GM23248 (cell line): Measurements from ENCODE around the gene KRT2. TPM values are rescaled to one million over a fixed set of nuclear protein-coding genes. Genes with fewer than 3 reads are reported as not detected.

Experiments used
- DNase-seq: peaks from one replicate; pipeline ENCODE4 v3.0.0-alpha.2; 2015
- H2AFZ ChIP-seq: fragments of 200-600 bp; sonication (generic); 2 replicates; pipeline ENCODE4 v1.6.1; 2016; ENCODE audit warnings: antibody characterized with exemption
- H3F3A ChIP-seq: fragments of 200-600 bp; sonication (generic); 2 replicates; pipeline ENCODE4 v1.6.1; 2016; ENCODE audit warnings: mild to moderate bottlenecking, antibody characterized with exemption, mixed run types; ENCODE audit not compliant: insufficient read depth
- H3K27ac ChIP-seq: fragments of 200-600 bp; sonication (generic); 2 replicates; pipeline ENCODE4 v1.5.1; 2016; ENCODE audit warnings: mild to moderate bottlenecking
- H3K27me3 ChIP-seq: fragments of 200-600 bp; sonication (generic); replicated peaks from 2 replicates; pipeline ENCODE4 v1.6.1; 2016; ENCODE audit warnings: mild to moderate bottlenecking; ENCODE audit not compliant: insufficient read depth
- H3K36me3 ChIP-seq: fragments of 200-600 bp; sonication (generic); 2 replicates; pipeline ENCODE4 v1.6.1; 2016; ENCODE audit warnings: low read depth, mild to moderate bottlenecking
- H3K4me1 ChIP-seq: fragments of 200-600 bp; sonication (generic); 2 replicates; pipeline ENCODE4 v1.6.1; 2016; ENCODE audit warnings: mild to moderate bottlenecking; ENCODE audit not compliant: insufficient read depth
- H3K4me2 ChIP-seq: fragments of 200-600 bp; sonication (generic); one replicate; pipeline ENCODE4 v1.6.1; 2016; ENCODE audit warnings: mild to moderate bottlenecking; ENCODE audit not compliant: unreplicated experiment
- H3K4me3 ChIP-seq: fragments of 200-600 bp; sonication (generic); 2 replicates; pipeline ENCODE4 v1.5.1; 2016; ENCODE audit warnings: mild to moderate bottlenecking
- H3K79me2 ChIP-seq: fragments of 200-600 bp; sonication (generic); 2 replicates; pipeline ENCODE4 v1.6.1; 2016; ENCODE audit warnings: mild to moderate bottlenecking; ENCODE audit not compliant: insufficient read depth
- H3K9ac ChIP-seq: fragments of 200-600 bp; sonication (generic); 2 replicates; pipeline ENCODE4 v1.6.1; 2016; ENCODE audit warnings: mild to moderate bottlenecking
- H3K9me2 ChIP-seq: fragments of 200-600 bp; sonication (generic); 2 replicates; pipeline ENCODE4 v1.6.1; 2016; ENCODE audit warnings: mixed run types, mild to moderate bottlenecking, moderate library complexity; ENCODE audit not compliant: insufficient read depth
- H3K9me3 ChIP-seq: fragments of 200-600 bp; sonication (generic); one replicate; pipeline ENCODE4 v1.6.1; 2017; ENCODE audit warnings: low read depth
- H4K20me1 ChIP-seq: fragments of 200-600 bp; sonication (generic); 2 replicates; pipeline ENCODE4 v1.6.0; 2016; ENCODE audit not compliant: insufficient read depth
- EZH2 ChIP-seq: fragments of 200-600 bp; sonication (generic); IDR thresholded peaks from 2 replicates; pipeline ENCODE4 v1.6.1; 2018; ENCODE audit warnings: antibody characterized with exemption, mild to moderate bottlenecking; ENCODE audit not compliant: insufficient read depth, poor library complexity, severe bottlenecking
- EZH2phosphoT487 ChIP-seq: fragments of 200-600 bp; sonication (generic); IDR thresholded peaks from 2 replicates; pipeline ENCODE4 v1.6.1; 2018; ENCODE audit warnings: antibody characterized with exemption, moderate library complexity, mild to moderate bottlenecking, low read depth; ENCODE audit not compliant: insufficient read depth
- WGBS, 2 experiments: methylation state at CpG; one replicate each; pipeline ENCODE4 v1.1.6; 2015 to 2017; ENCODE audit warnings: low lambda C conversion rate in 2 of 2, low coverage in 1 of 2; ENCODE audit errors: missing lambda C conversion rate in 2 of 2; 5-methylcytosine and 5-hydroxymethylcytosine counted together
- in situ Hi-C: fragments of 300-500 bp; cut with MboI; formaldehyde crosslinking; loops from 2 replicates; pipeline ENCODE4 v1.15.0; 2020
- polyA plus RNA-seq: library from polyadenylated mRNA; unstranded; fragments of >200 nt; fragmentation: Nextera tagmentation; extraction: Ambion mirVana; gene quantifications from 2 replicates; pipeline ENCODE4 v1.2.1, GENCODE V29; 2016
- total RNA-seq: library from RNA; depleted of rRNA; stranded (reverse); fragments of >200 nt; shearing (Covaris generic); gene quantifications from 2 replicates; pipeline ENCODE4 v1.2.3, GENCODE V29; 2014

Gene KRT2
- total and polyA plus RNA-seq, 2 experiments from 2014 or later: not detected

DNA sequence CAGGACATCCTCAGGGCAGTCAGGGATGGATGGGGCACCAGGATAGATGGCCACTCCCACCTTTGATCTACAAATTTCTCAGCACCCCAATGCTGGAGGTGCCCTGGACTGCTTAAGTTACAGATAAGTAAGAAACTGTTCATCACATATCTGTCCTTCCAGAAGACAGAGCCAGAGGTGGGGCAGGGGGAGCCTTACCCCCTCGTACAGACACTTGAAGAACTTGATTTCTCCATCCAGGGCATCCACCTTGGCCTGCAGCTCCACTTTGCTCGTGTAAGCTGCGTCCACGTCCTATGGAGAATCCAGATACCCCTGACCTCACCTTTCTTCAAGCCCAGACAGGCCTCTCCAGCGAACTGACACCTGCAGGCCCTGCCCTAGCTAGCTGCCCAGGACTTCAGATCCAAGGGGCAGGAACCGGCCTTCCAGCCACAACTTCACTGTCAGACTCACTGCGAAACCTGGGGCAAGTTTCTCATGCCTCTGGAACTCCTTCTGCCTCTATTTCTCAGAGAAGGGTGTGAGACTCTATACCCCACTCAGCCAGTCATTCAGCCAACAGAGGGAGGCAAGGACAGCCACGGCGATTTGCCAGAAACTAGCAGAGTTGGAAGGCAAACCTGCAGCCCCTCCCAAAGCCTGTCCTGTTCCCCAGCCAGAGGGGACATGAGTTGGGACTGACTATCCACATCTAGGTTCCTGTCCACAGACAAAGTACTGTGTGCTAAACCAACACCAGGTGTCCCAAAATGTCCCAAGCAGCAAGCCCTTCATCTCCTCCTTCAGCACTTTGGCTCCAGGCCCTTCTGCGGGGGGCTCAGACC lies 37.4 kb downstream of the KRT2 start:
- Histone ChIP-seq H3K9me3 (no peaks in the 10 kb centered on the region), H3K27ac (no peak overlapping the region), H4K20me1 (no peaks in the 10 kb centered on the region), H3K9ac (no peak overlapping the region), H3K79me2 (no peaks in the 10 kb centered on the region), H3K36me3 (no peaks in the 10 kb centered on the region), H3F3A (no peaks in the 10 kb centered on the region), H3K4me2 (no peak overlapping the region), H3K4me1 (peaks cover 8% of the 10 kb centered on the region; the same call in 1 of the 2 replicates), H2AFZ (no peak overlapping the region), H3K9me2 (no peaks in the 10 kb centered on the region), H3K27me3 (peaks cover 20% of the 10 kb centered on the region), H3K4me3 (no peak overlapping the region)
- no peak for DNase-seq
- 84 to 85% methylated on average over 10 of the region's 10 CpGs for WGBS, 2 experiments
- no peak for TF ChIP-seq EZH2phosphoT487
- TF ChIP-seq EZH2: no peak
- in situ Hi-C loops: no loop called here

DNA sequence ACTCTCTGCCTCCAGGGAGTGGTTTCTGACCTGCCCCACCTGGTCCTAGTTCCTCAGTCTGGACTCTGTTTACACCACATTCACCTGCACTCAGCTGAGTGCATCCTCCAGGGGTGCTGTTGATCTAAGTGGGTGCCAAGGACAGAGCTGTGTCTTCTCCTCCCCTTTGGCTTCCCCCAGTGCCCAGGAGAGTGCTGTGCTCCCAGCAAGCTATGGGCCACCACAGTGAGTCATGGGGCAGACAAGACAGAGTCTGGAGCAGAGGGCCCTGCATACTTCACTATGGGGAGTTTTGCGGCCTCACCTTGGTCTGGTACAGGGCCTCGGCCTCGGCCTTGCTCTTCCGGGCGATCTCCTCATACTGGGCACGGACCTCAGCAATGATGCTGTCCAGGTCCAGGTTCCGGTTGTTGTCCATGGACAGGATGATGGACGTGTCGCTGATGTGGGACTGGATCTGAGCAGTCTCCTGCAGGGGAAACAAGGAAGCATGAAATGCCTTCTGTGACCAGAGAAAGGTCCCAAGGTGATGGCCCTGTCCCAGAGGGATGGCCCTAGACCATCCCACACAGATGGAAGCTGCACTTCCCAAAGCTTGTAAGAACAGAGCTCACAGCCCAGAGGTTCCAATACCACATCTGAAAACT lies 38.5 kb downstream of the KRT2 start:
- Histone ChIP-seq H3K27me3 (peaks cover 26% of the 10 kb centered on the region), H3F3A (no peaks in the 10 kb centered on the region)

DNA sequence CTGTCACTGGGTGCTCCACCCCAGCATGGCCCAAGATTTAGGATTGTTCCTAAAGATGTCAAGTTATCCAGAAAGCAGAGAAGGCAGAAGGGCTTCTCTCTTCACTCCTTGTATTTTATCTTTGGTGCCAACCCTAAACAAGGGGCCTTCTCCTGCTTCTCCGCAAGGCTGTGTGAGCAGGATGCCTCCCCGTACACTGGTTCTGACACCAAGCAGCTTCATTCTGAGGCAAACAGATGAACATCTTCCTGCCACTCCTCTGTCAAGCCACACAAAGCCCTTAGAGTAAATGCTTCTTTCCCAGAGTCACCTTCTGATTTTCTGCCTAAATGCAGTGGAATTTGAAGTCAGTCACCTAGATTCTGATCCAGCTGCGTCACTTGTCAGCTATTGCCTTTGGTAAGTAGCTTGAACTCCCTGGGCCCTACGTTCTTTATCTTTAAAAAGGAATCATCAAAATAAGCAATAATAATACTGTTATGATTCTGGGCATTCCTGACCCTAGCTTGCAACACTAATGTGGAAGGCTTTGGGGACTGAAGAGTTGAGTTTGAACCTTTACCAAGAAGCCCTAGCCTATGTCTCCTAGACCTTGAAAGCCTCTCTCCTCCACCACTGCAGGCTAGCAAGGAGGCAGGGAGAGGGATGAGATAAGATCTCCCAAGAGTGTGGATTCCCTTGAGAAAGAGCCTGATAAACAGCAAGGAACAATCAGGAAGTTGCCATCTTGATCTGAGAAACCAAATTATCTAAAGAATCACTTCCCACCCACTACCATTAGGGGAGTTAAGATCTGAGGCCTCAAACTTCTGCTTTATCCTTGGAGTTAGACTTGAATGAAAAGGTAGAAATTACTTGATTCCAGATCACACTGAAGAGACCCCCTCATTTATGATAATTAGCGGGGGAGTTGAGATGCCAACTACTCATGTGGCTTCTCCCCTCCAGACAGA lies 39.3 kb downstream of the KRT2 start:
- no peaks in the 10 kb centered on the region for H3K9me2 ChIP-seq
- H3K4me1 ChIP-seq: peaks cover 8% of the 10 kb centered on the region; the same call in 1 of the 2 replicates
- TF ChIP-seq EZH2 (no peak), EZH2phosphoT487 (no peak)
- H3K4me2 ChIP-seq: no peak overlapping the region
- H3K27ac ChIP-seq: no peak overlapping the region
- in situ Hi-C loops: no loop called here
- H3K79me2 ChIP-seq: no peaks in the 10 kb centered on the region
- H3K27me3 ChIP-seq: peaks cover 33% of the 10 kb centered on the region
- WGBS, 2 experiments: 73 to 75% methylated on average over 5 of the region's 5 CpGs
- no peaks in the 10 kb centered on the region for H4K20me1 ChIP-seq
- no peak overlapping the region for H2AFZ ChIP-seq
- H3F3A ChIP-seq: no peaks in the 10 kb centered on the region
- DNase-seq: no peak
- H3K9me3 ChIP-seq: no peaks in the 10 kb centered on the region
- H3K9ac ChIP-seq: no peak overlapping the region
- no peaks in the 10 kb centered on the region for H3K36me3 ChIP-seq
- H3K4me3 ChIP-seq: no peak overlapping the region

More for the DNA sequence above, 38.5 kb downstream of the KRT2 start:
- no peaks in the 10 kb centered on the region for H3K9me2 ChIP-seq
- no peaks in the 10 kb centered on the region for H3K36me3 ChIP-seq
- WGBS, 2 experiments: 83 to 88% methylated on average over 9 of the region's 9 CpGs
- H3K9me3 ChIP-seq: no peaks in the 10 kb centered on the region
- no peak overlapping the region for H3K9ac ChIP-seq
- no peak overlapping the region for H3K27ac ChIP-seq
- no peak overlapping the region for H3K4me2 ChIP-seq
- H3K4me3 ChIP-seq: no peak overlapping the region
- DNase-seq: no peak
- no peak for TF ChIP-seq EZH2phosphoT487
- no peak for TF ChIP-seq EZH2
- no peak overlapping the region for H2AFZ ChIP-seq
- no peaks in the 10 kb centered on the region for H3K79me2 ChIP-seq
- H4K20me1 ChIP-seq: no peaks in the 10 kb centered on the region
- peaks cover 8% of the 10 kb centered on the region; the same call in 1 of the 2 replicates for H3K4me1 ChIP-seq
- in situ Hi-C loops: no loop called here

DNA sequence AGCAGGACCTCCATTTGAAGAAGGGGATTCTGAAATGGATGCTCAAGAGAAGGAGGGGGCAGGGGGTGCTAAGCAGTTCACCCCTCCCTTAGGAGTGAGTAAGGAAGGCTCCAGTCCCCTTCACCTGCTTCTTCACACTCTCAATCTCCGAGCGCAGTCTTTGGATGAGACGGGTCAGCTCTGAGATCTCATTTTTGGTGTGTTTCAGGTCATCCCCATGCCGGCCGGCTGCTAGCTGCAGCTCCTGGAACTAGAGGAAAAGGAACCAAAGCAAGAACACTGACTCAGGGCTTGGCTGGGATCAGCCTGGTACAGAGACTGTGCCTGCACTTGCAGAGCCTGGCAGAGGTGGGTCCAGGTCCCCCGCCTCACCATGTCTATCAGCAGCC lies 40.9 kb downstream of the KRT2 start:
- in situ Hi-C loops: no loop called here

More for the DNA sequence above, 40.9 kb downstream of the KRT2 start:
- H3K36me3 ChIP-seq: no peaks in the 10 kb centered on the region
- no peaks in the 10 kb centered on the region for H3K9me2 ChIP-seq
- no peak for DNase-seq
- H3K4me3 ChIP-seq: no peak overlapping the region
- peaks cover 8% of the 10 kb centered on the region; the same call in 1 of the 2 replicates for H3K4me1 ChIP-seq
- no peaks in the 10 kb centered on the region for H3F3A ChIP-seq
- no peak overlapping the region for H3K27ac ChIP-seq
- TF ChIP-seq EZH2: no peak
- TF ChIP-seq EZH2phosphoT487: no peak
- no peaks in the 10 kb centered on the region for H3K79me2 ChIP-seq
- H3K27me3 ChIP-seq: peaks cover 38% of the 10 kb centered on the region; the same call in 1 of the 2 replicates
- H3K4me2 ChIP-seq: no peak overlapping the region
- no peak overlapping the region for H2AFZ ChIP-seq
- no peak overlapping the region for H3K9ac ChIP-seq
- no peaks in the 10 kb centered on the region for H3K9me3 ChIP-seq
- no peaks in the 10 kb centered on the region for H4K20me1 ChIP-seq
- 76 to 85% methylated on average over 6 of the region's 6 CpGs for WGBS, 2 experiments
